ENCODE data around the gene GRID2. TPM values are rescaled to one million over a fixed set of nuclear protein-coding genes. Genes with fewer than 3 reads are reported as not detected.

GRID2 gene
- total and polyA plus RNA-seq, 2 of the 13 experiments (the other 11 are each of a cell fraction or from before 2014, with no cell fraction given): not detected

DNA sequence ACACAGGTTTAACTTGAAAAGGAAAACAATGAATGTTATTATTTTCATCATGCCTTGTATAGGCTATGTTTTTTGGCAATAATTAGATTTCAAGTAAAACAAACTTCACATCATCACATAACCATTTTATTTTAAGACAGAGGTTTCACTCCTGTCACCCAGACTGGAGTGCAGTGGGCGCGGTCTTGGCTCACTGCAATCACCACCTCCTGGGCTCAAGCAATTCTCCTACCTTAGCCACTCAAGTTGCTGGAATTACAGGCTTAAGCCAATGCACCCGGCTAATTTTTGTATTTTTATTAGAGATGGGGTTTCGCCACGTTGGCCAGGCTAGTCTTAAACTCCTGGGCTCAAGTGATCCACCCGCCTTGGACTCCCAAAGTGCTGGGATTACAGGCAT is 866.2 kb downstream of the GRID2 start:
- Histone ChIP-seq H3K27ac (ENCODE audit: extremely low read length, insufficient read depth, low read length) (no peak overlapping the region), H3K9me3 (ENCODE audit: low read length) (no peaks in the 10 kb centered on the region), H3K27me3 (ENCODE audit: control insufficient read depth in 1 of 2, insufficient read depth in 2 of 2, low read length in 2 of 2) (no peaks in the 10 kb centered on the region), H3K4me1 (ENCODE audit: insufficient read depth, low read length) (no peaks in the 10 kb centered on the region), H3K36me3 (replicated peaks in 1 of 2; ENCODE audit: control insufficient read depth in 1 of 2, insufficient read depth in 2 of 2, low read length in 2 of 2) (no peaks in the 10 kb centered on the region), H3K79me2 (ENCODE audit: insufficient read depth, low read length) (no peaks in the 10 kb centered on the region), H3K4me2 (ENCODE audit: low read depth, low read length) (no peak overlapping the region), H4K20me1 (ENCODE audit: insufficient read depth, low read length) (no peaks in the 10 kb centered on the region), H3K4me3 (replicated peaks in 1 of 3; ENCODE audit: insufficient read depth in 1 of 3, low read depth in 2 of 3, low read length in 3 of 3) (no peak overlapping the region), H3K9ac (ENCODE audit: insufficient read depth, low read depth, low read length) (no peak overlapping the region), H2AFZ (ENCODE audit: low read length) (no peak overlapping the region)
- ChIA-PET CTCF (ENCODE audit: low intra/inter-chr PET ratio, low total read pairs) (no interaction called here), POLR2A (no interaction called here)
- no peak for DNase-seq (ENCODE audit: low spot score)
- FAIRE-seq: no peak
- no TSS peak for BruUV-seq (replicated peaks)
- intact Hi-C loops (cut with micrococcal nuclease; ENCODE audit: unreplicated experiment): no loop called here
- WGBS (ENCODE audit: low lambda C conversion rate): 25% methylated on average over 6 of the region's 6 CpGs
- in situ Hi-C loops (cut with HindIII; ENCODE audit: extremely low pct_ligation_motif_present, low pct_unique_long_range_greater_than_20kb): no loop called here
- no peak for ATAC-seq
- TF ChIP-seq ZNF101 (CRISPR knock-in tag; IDR thresholded peaks at IDR 0.05; ENCODE audit: borderline replicate concordance, low read depth) (no peak), PRPF4 (IDR thresholded peaks at IDR 0.05; ENCODE audit: low read depth, low read length, poor library complexity, severe bottlenecking) (no peak), ZNF558 (CRISPR knock-in tag; IDR thresholded peaks at IDR 0.05; ENCODE audit: borderline replicate concordance) (no peak), JUND (CRISPR knock-in tag; IDR thresholded peaks at IDR 0.05) (no peak), ZNF570 (CRISPR knock-in tag; IDR thresholded peaks at IDR 0.05; ENCODE audit: borderline replicate concordance) (no peak), RAD21 (CRISPR knock-in tag; IDR thresholded peaks at IDR 0.05) (no peak), SYNCRIP (IDR thresholded peaks at IDR 0.05; ENCODE audit: insufficient read depth, low read depth, low read length) (no peak), KDM1A (CRISPR knock-in tag; IDR thresholded peaks at IDR 0.05) (no peak), PLRG1 (conservative IDR thresholded peaks at IDR 0.05) (no peak)
- TF ChIP-seq, protein P1, sequence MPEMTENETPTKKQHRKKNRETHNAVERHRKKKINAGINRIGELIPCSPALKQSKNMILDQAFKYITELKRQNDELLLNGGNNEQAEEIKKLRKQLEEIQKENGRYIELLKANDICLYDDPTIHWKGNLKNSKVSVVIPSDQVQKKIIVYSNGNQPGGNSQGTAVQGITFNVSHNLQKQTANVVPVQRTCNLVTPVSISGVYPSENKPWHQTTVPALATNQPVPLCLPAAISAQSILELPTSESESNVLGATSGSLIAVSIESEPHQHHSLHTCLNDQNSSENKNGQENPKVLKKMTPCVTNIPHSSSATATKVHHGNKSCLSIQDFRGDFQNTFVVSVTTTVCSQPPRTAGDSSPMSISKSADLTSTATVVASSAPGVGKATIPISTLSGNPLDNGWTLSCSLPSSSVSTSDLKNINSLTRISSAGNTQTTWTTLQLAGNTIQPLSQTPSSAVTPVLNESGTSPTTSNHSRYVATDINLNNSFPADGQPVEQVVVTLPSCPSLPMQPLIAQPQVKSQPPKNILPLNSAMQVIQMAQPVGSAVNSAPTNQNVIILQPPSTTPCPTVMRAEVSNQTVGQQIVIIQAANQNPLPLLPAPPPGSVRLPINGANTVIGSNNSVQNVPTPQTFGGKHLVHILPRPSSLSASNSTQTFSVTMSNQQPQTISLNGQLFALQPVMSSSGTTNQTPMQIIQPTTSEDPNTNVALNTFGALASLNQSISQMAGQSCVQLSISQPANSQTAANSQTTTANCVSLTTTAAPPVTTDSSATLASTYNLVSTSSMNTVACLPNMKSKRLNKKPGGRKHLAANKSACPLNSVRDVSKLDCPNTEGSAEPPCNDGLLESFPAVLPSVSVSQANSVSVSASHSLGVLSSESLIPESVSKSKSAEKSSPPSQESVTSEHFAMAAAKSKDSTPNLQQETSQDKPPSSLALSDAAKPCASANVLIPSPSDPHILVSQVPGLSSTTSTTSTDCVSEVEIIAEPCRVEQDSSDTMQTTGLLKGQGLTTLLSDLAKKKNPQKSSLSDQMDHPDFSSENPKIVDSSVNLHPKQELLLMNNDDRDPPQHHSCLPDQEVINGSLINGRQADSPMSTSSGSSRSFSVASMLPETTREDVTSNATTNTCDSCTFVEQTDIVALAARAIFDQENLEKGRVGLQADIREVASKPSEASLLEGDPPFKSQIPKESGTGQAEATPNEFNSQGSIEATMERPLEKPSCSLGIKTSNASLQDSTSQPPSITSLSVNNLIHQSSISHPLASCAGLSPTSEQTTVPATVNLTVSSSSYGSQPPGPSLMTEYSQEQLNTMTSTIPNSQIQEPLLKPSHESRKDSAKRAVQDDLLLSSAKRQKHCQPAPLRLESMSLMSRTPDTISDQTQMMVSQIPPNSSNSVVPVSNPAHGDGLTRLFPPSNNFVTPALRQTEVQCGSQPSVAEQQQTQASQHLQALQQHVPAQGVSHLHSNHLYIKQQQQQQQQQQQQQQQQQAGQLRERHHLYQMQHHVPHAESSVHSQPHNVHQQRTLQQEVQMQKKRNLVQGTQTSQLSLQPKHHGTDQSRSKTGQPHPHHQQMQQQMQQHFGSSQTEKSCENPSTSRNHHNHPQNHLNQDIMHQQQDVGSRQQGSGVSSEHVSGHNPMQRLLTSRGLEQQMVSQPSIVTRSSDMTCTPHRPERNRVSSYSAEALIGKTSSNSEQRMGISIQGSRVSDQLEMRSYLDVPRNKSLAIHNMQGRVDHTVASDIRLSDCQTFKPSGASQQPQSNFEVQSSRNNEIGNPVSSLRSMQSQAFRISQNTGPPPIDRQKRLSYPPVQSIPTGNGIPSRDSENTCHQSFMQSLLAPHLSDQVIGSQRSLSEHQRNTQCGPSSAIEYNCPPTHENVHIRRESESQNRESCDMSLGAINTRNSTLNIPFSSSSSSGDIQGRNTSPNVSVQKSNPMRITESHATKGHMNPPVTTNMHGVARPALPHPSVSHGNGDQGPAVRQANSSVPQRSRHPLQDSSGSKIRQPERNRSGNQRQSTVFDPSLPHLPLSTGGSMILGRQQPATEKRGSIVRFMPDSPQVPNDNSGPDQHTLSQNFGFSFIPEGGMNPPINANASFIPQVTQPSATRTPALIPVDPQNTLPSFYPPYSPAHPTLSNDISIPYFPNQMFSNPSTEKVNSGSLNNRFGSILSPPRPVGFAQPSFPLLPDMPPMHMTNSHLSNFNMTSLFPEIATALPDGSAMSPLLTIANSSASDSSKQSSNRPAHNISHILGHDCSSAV (CRISPR knock-in tag; IDR thresholded peaks at IDR 0.05; ENCODE audit: borderline replicate concordance): no peak
- TF ChIP-seq, protein P2, sequence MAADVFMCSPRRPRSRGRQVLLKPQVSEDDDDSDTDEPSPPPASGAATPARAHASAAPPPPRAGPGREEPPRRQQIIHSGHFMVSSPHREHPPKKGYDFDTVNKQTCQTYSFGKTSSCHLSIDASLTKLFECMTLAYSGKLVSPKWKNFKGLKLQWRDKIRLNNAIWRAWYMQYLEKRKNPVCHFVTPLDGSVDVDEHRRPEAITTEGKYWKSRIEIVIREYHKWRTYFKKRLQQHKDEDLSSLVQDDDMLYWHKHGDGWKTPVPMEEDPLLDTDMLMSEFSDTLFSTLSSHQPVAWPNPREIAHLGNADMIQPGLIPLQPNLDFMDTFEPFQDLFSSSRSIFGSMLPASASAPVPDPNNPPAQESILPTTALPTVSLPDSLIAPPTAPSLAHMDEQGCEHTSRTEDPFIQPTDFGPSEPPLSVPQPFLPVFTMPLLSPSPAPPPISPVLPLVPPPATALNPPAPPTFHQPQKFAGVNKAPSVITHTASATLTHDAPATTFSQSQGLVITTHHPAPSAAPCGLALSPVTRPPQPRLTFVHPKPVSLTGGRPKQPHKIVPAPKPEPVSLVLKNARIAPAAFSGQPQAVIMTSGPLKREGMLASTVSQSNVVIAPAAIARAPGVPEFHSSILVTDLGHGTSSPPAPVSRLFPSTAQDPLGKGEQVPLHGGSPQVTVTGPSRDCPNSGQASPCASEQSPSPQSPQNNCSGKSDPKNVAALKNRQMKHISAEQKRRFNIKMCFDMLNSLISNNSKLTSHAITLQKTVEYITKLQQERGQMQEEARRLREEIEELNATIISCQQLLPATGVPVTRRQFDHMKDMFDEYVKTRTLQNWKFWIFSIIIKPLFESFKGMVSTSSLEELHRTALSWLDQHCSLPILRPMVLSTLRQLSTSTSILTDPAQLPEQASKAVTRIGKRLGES (CRISPR knock-in tag; IDR thresholded peaks at IDR 0.05; ENCODE audit: borderline replicate concordance): no peak

Measured in HepG2 (cell line).